Stimulated activated CD8-positive, alpha-beta memory T cell treated with anti-CD3 and anti-CD28 coated beads, Interleukin-7, amount 100 ng/mL, for 4 hours (primary cell): ENCODE data around the gene PARD3B.

Experiments used
- DNase-seq, 2 donors: peaks; one replicate each; pipeline ENCODE4 v3.0.0-alpha.2; 2020; ENCODE audit warnings: low read depth in 2 of 2

Gene PARD3B

DNA sequence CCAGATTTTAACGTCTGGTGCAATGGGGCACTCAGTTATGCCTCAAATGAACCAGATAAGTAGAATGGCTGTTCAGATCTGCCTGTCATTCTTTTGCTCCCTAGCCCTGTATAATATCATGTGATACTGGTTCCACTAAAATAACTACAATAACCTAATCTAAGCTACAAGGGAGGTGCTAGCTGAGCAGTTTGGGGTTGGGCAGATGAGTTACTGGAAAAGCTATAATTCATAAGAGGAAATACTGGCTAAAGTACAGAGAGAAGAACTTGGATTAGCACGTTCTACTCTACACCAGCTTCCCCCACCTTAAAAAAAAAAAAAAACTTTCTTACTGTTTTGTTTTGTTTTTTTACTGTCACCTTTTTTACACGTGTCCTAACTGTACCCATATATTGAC, 953.7 kb downstream of the PARD3B start:
- DNase-seq = no peak

DNA sequence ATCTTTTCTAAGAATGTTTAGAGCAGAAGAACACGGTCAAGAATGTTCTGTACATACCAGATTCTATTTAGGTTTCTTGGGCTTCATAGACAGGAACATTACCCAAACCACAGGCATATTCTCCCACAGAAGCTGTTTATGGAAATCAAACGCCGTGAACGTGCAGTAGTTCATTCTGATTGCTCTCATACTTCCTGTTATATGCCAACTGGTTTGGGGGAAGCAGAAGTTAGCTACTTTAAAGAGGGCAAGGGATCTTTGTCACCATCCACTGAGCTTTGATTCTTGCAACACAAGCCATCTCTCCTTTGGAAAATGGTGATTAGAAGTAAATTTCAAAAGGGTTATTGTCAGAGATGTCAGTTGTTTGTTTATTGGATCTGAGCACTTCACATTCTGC, 954.8 kb downstream of the PARD3B start:
- no peak for DNase-seq

- no peak for DNase-seq
These were observed 955.7 kb downstream of the PARD3B start for GRCh38 chr2:205500951-205501350.

DNA sequence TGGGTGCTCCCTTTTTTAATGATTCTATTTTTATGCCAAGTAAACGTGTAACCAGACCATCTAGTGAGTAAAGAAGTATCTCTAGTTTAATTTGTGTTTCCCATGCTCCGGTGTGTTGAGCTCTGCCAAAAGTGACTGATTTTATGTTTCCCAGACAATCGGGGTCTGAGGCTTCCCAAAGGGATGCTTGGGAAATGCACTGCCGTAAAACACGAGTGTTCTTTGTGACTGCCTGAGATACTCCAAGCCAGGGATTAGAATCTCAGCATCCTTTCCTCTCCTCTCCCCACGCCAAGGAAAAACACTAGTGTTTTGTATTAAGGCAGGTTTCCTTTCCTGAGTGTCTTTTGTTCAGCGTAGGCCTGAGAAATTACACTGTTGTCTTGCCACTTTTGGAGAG, 956.6 kb downstream of the PARD3B start:
- DNase-seq = no peak

DNA sequence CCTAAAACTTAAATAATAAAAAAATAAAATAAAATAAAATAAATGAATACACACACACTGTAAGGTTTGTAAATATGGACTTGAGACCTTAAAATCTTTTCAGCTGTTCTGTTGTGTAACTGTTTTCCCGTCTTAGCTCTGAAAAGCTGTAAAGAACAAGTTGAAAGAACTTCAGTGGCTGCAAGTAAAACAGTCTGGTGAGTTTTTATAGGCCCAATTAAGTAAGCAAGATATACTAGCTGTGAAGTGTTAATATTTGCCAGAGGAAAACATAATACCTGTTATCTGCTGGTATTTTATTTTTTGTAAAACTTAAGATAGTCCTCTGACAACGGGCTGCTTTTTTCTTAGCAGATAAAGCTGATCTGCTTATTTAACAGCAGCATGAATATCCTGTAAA, 960.1 kb downstream of the PARD3B start:
- no peak for DNase-seq

- DNase-seq = no peak
These were observed 964.4 kb downstream of the PARD3B start for GRCh38 chr2:205509655-205510054.

DNA sequence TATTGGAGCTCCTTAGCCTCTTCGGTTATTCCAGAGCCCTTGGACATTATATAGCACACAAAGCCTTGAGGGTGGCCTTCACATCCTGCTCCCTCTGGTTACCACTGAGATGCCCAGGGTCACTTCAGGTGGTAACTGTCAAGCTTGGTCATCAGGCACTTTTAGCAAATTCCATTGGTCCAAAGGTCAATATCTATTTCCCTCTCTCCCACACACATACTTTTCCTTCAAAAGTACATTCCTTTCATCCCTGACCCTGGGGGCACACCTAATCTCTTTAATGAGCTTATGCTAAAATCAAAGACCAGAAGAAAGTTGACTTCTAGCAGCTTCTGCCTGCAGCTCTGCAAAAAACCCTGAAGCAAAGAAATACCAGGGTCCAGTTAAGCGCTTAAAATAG, 965.1 kb downstream of the PARD3B start:
- no peak for DNase-seq

DNA sequence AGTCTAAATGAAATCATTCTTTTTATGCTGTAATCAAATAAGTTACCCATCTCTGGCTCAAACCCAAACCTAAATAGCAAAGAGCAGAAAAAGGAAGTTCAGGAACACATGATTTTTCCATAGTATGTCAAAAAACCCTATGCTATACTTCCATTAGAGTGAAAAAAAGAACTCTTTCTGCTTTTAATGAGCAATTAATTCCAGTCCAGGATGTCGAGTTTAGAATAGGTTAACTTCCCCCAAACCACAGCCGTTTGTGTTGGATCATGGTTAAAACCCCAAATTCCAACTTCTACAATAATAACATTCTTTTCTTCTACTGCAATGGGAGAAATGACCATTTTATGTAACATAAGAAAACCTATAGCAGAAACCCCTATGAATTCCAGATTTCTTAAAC, 965.9 kb downstream of the PARD3B start:
- no peak for DNase-seq

DNA sequence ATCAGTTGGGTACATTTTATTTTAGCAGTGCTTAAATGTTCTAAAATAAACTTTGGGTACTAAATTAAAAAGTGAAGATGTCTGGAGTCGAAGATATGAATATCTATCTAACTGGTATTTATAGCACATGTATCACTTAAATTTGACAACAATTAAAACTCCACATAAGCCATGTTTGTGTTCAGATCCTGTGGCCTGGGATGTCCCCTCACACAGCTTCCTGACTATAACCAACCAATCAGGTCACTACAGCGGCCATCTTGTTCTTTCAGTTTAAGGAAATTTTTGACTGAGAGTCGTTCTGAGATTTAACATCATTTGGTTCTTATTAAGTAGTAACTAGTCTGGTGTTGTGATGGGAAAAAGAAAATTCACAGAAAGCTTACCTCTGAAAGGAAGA, 966.4 kb downstream of the PARD3B start:
- no peak for DNase-seq

GRCh38 chr2:205520311-205520710, 975.0 kb downstream of the PARD3B start:
- DNase-seq = no peak

GRCh38 chr2:205524656-205525055, 979.4 kb downstream of the PARD3B start:
- DNase-seq = no peak

GRCh38 chr2:205527801-205528200, 982.5 kb downstream of the PARD3B start:
- DNase-seq = no peak

DNA sequence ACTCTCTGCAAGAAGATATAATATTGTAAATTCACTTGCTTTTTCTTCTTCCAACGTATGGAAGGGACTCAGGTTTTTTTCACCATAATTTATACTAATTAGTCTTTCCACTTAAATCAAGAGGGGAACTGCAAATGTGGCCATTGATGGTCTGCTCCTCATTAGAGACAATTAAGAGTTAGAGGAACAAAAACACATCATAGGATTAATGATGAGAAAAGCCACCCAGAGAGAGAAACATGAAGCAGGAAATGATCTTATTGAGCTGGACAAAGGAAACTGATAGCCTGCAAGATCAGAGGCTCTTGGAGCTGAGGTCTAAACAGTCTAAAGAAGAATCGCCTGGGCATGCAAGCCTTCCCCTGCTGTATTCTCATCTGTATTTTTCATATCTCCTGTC, 985.8 kb downstream of the PARD3B start:
- DNase-seq = no peak

DNA sequence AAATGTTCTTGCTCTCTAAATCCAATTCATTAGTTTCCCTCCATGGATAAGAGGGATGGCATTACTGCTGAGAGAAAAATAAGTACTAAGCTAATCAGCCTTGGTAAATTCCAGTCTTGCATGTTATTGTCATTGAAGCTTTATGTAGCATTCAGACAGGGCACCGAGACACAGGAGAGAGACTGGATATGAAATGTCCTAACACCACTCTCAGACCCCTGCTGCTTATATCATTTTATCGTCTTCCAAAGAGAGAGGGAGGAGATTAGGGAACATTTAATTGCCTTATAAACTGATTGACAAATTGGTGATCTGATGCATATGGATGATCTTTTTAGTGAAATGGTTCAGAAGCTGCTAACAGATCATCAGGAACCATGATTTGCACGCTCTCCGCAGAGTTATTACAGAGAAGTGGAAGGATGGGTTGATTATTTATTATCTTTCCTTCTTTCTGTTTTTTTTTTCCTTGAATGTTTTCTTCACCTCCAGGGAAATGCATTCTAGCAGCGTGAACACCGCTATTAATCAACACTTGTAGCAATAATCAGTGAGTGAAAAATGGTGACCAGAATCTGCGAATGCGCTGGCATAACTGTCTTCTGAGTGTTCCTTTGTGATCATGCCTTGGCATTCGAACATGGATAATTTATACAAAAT, 986.3 kb downstream of the PARD3B start:
- DNase-seq = no peak

DNA sequence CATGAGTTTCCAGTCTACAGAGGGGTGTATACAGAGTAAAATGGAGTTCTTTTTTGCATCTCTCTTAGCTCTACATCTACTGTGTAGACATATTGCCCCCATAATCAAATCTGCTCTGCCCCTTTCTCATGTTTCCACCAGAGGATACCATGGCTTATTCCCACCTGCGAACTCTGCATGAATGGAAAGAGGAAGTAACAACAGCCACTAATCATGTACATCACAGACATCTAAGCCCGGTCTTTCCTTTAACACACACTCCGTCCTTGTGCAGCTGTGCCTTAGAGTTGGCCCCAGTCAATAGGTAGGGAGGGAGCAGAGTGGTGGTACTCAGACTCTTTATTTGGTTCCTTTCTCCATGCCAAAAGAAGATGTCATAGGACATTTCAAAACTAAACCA, 989.7 kb downstream of the PARD3B start:
- DNase-seq = no peak

GRCh38 chr2:205539603-205540002, 994.3 kb downstream of the PARD3B start:
- no peak for DNase-seq

GRCh38 chr2:205540036-205540435, 994.8 kb downstream of the PARD3B start:
- no peak for DNase-seq

- DNase-seq = no peak
These were observed 998.1 kb downstream of the PARD3B start for GRCh38 chr2:205543262-205543843.

DNA sequence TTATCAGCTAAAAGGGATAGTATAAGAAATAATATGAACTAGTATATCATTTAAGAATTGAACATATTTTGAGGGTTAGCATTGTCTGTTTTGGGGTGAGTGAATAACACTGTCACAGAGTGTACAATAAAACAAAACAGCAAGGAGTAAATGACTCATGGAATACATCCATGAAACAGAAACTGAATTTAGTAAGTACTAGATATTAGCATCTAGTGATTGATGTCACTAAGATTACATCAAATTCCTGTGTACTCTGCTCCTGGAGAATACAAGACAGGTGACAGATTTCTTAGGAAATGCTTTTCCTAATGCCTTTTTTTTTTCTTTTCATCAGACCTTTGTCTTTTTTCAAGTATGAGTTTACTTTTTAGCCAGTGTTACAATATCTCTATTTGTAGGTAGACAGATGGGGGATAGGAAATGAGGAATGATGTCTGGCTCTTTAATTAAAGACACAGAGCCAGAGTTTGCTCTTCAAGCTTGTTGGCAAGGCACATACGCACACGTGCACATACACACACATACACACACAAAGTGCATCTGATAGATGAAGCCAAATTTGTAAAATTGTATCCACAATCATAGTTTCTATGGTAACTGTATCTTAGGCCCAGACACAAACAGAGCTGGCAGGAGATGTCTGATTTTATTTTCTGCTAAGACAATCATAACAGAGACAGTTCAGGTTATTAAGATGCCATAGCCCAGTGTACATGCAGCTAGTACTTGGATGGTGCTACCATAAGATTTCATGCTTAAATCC, 998.8 kb downstream of the PARD3B start:
- DNase-seq = no peak

GRCh38 chr2:205545971-205546816, 1000.9 kb downstream of the PARD3B start:
- DNase-seq = no peak

GRCh38 chr2:205555566-205556230, 1010.4 kb downstream of the PARD3B start:
- DNase-seq = no peak

DNA sequence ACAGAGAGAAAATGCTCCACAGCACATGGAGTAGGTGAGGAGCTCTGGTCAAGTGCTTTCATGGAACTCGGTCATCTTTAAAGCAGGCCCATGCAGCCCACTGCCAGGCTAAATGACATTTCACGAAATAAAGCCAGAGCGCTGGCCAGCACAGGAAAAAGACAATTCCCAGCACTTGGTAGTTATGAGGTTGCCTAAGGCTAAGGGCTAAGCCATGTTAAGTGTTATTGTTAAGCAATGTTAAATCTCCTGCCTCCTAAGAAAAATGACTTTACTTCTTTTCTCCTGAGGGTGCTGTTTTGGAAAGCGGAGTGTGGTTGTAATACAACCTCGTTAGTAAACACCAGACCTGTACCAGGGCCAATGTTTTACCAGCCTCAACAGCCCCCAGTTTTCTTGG, 1011.1 kb downstream of the PARD3B start:
- DNase-seq = no peak
